HCT116 (cell line): ENCODE results near the gene ARHGAP27. TPM values are rescaled to one million over a fixed set of nuclear protein-coding genes. Genes with fewer than 3 reads are reported as not detected.

Experiments used
- ATAC-seq: fragments of 200-7000 bp; cut with Tn5 transposase; 2 replicates; pipeline ENCODE4 v1.9.1; 2020; ENCODE audit warnings: mild to moderate bottlenecking, moderate library complexity
- BruUV-seq: library from RNA; stranded (reverse); fragments of 400-500 nt; replicated peaks from 2 replicates; lab custom pipeline; 2021; lab: Mats Ljungman, UMichigan
- CTCF ChIA-PET: fragments of 300-600 bp; sonication (Branson Sonifier 250); formaldehyde crosslinking; loops from one replicate; lab custom pipeline; 2021; ENCODE audit warnings: antibody characterized with exemption; lab: Charles Lee
- POLR2A ChIA-PET: fragments of 300-600, 350-600 bp; sonication (Branson Sonifier 250); formaldehyde crosslinking; loops from one replicate; lab custom pipeline; 2021; ENCODE audit warnings: antibody characterized with exemption; lab: Charles Lee
- RAD21 ChIA-PET, 2 experiments: fragments of 300-600 bp; sonication (Branson Sonifier 250); formaldehyde crosslinking; loops; one replicate each; lab custom pipeline; 2023; ENCODE audit warnings: low total read pairs in 2 of 2; ENCODE audit not compliant: uncharacterized antibody in 2 of 2, unreplicated experiment in 2 of 2, low non-redundant PET in 1 of 2; lab: Charles Lee
- DNase-seq: peaks from one replicate; pipeline ENCODE4 v3.0.0-alpha.2; 2010; ENCODE audit warnings: low read depth, low spot score
- H2AFZ ChIP-seq: fragments of 200-600 bp; shearing (Covaris generic), sonication (generic); 2 replicates; pipeline ENCODE4 v1.6.1; 2017; ENCODE audit warnings: low read depth, mixed run types, mixed read lengths, antibody characterized with exemption, low read length; ENCODE audit not compliant: poor library complexity, severe bottlenecking
- H3K27ac ChIP-seq: 2 replicates; pipeline ENCODE4 v1.5.1; 2012; ENCODE audit warnings: low read depth, low read length
- H3K27me3 ChIP-seq: fragments of 200-600 bp; sonication (generic); 2 replicates; pipeline ENCODE4 v1.6.1; 2016; ENCODE audit warnings: mixed run types, low read length, mixed read lengths; ENCODE audit not compliant: insufficient read depth
- H3K36me3 ChIP-seq, 2 experiments: fragments of 200-500 bp in 1 of 2; fragments of 200-600 bp in 1 of 2; sonication (Bioruptor generic) in 1 of 2; sonication (generic) in 1 of 2; 2 replicates each; pipeline versions ENCODE4 v1.5.1 to v1.6.1; 2014 to 2016; ENCODE audit warnings: low read length in 2 of 2, inconsistent platforms in 1 of 2, mixed read lengths in 1 of 2, mixed run types in 1 of 2; ENCODE audit not compliant: insufficient read depth in 2 of 2, control insufficient read depth in 1 of 2
- H3K4me1 ChIP-seq, 2 experiments: fragments of 200-600 bp in 1 of 2; sonication (generic) in 1 of 2; 2 replicates each; pipeline versions ENCODE4 v1.5.1 to v1.6.1; 2012 to 2017; ENCODE audit warnings: low read length in 2 of 2, inconsistent platforms in 1 of 2, mild to moderate bottlenecking in 1 of 2, mixed read lengths in 1 of 2, mixed run types in 1 of 2, moderate library complexity in 1 of 2; ENCODE audit not compliant: insufficient read depth in 2 of 2, control insufficient read depth in 1 of 2
- H3K4me2 ChIP-seq: fragments of 200-600 bp; sonication (generic); 2 replicates; pipeline ENCODE4 v1.6.1; 2017; ENCODE audit warnings: mixed run types, low read length, mixed read lengths
- H3K4me3 ChIP-seq, 2 experiments: fragments of 200-600 bp in 1 of 2; sonication (generic) in 1 of 2; replicated peaks in 1 of 2; 2 replicates each; pipeline ENCODE4 v1.5.1; 2011 to 2016; ENCODE audit warnings: low read length in 2 of 2, control low read depth in 1 of 2, low read depth in 1 of 2, mild to moderate bottlenecking in 1 of 2, mixed read lengths in 1 of 2, mixed run types in 1 of 2
- H3K79me2 ChIP-seq: fragments of 200-600 bp; sonication (generic); 2 replicates; pipeline ENCODE4 v1.6.1; 2017; ENCODE audit warnings: mild to moderate bottlenecking, mixed run types, low read length, moderate library complexity, mixed read lengths; ENCODE audit not compliant: insufficient read depth
- H3K9ac ChIP-seq: fragments of 200-600 bp; sonication (generic); 2 replicates; pipeline ENCODE4 v1.6.1; 2016; ENCODE audit warnings: low read length, mixed read lengths
- H3K9me2 ChIP-seq: fragments of 200-600 bp; sonication (generic), shearing (Covaris generic); 2 replicates; pipeline ENCODE4 v1.6.1; 2017; ENCODE audit warnings: mixed run types, mild to moderate bottlenecking, moderate library complexity; ENCODE audit not compliant: insufficient read depth
- H3K9me3 ChIP-seq, 2 experiments: fragments of 200-500 bp in 1 of 2; fragments of 200-600 bp in 1 of 2; sonication (Bioruptor generic) in 1 of 2; sonication (generic) in 1 of 2; 2 replicates each; pipeline ENCODE4 v1.6.1; 2014 to 2017; ENCODE audit warnings: low read length in 2 of 2, mixed read lengths in 2 of 2, inconsistent platforms in 1 of 2, low read depth in 1 of 2, mild to moderate bottlenecking in 1 of 2, mixed run types in 1 of 2, moderate library complexity in 1 of 2; ENCODE audit not compliant: control insufficient read depth in 1 of 2, insufficient read depth in 1 of 2
- H4K20me1 ChIP-seq: fragments of 200-600 bp; sonication (generic), shearing (Covaris generic); 2 replicates; pipeline ENCODE4 v1.6.1; 2017; ENCODE audit warnings: mixed run types, mild to moderate bottlenecking, moderate library complexity; ENCODE audit not compliant: insufficient read depth
- CEBPB ChIP-seq: IDR thresholded peaks from 2 replicates; pipeline ENCODE4 v1.6.1; 2012; ENCODE audit warnings: low read depth
- EGR1 ChIP-seq: IDR thresholded peaks from 2 replicates; pipeline ENCODE4 v1.6.1; 2012; ENCODE audit warnings: low read depth
- ELF1 ChIP-seq: IDR thresholded peaks from 2 replicates; pipeline ENCODE4 v1.6.1; 2012; ENCODE audit warnings: low read depth, borderline replicate concordance
- EZH2 ChIP-seq: fragments of 200-600 bp; sonication (generic); IDR thresholded peaks from 2 replicates; pipeline ENCODE4 v1.6.1; 2017; ENCODE audit warnings: antibody characterized with exemption, mixed run types
- EZH2phosphoT487 ChIP-seq: fragments of 200-600 bp; IDR thresholded peaks from 2 replicates; pipeline ENCODE4 v1.6.1; 2018; ENCODE audit warnings: antibody characterized with exemption, borderline replicate concordance
- FOSL1 ChIP-seq: IDR thresholded peaks from 2 replicates; pipeline ENCODE4 v1.6.1; 2012; ENCODE audit warnings: low read depth
- JUND ChIP-seq: IDR thresholded peaks from 2 replicates; pipeline ENCODE4 v1.6.1; 2012
- MAX ChIP-seq: IDR thresholded peaks from 2 replicates; pipeline ENCODE4 v1.6.1; 2012
- REST ChIP-seq: IDR thresholded peaks from 2 replicates; pipeline ENCODE4 v1.6.1; 2012; ENCODE audit warnings: low read depth
- SIN3A ChIP-seq: IDR thresholded peaks from 2 replicates; pipeline ENCODE4 v1.6.1; 2012; ENCODE audit warnings: low read depth
- SP1 ChIP-seq: IDR thresholded peaks from 2 replicates; pipeline ENCODE4 v1.6.1; 2012; ENCODE audit warnings: low read depth
- SRF ChIP-seq: IDR thresholded peaks from 2 replicates; pipeline ENCODE4 v1.6.1; 2012; ENCODE audit warnings: low read depth
- TCF7L2 ChIP-seq: IDR thresholded peaks from 2 replicates; pipeline ENCODE4 v1.7.0; 2011; ENCODE audit warnings: borderline replicate concordance, inconsistent platforms; ENCODE audit not compliant: insufficient read depth, insufficient read length; ENCODE audit errors: extremely low read depth
- ZBTB33 ChIP-seq: IDR thresholded peaks from 2 replicates; pipeline ENCODE4 v1.6.1; 2011; ENCODE audit warnings: mild to moderate bottlenecking, low read length, moderate library complexity; ENCODE audit not compliant: insufficient replicate concordance; ENCODE audit errors: extremely low read depth
- ZFX ChIP-seq: fragments of 450-650 bp; IDR thresholded peaks from 2 replicates; pipeline ENCODE4 v1.6.1; 2017
- ZNF274 ChIP-seq: fragments of 200-500 bp; sonication (Bioruptor generic); IDR thresholded peaks from 2 replicates; pipeline ENCODE4 v1.6.1; 2014; ENCODE audit warnings: mild to moderate bottlenecking, low read depth, low read length, inconsistent platforms
- intact Hi-C: fragments of 100-400 bp; cut with micrococcal nuclease; formaldehyde crosslinking; loops from 2 replicates; pipeline ENCODE4 v1.10.0; 2022
- total RNA-seq: library from RNA; stranded (reverse); gene quantifications from one replicate; pipeline ENCODE4 v1.2.1, GENCODE V29; 2021; ENCODE audit not compliant: unreplicated experiment

ARHGAP27 gene
- total RNA-seq, 1 experiment from 2014 or later: 46.7 TPM

- H3K9ac ChIP-seq: peak overlapping the region; percentile 90
- no peak for ATAC-seq
- no peaks in the 10 kb centered on the region for H3K9me2 ChIP-seq
- H3K9me3 ChIP-seq: no peaks in the 10 kb centered on the region
- H3K36me3 ChIP-seq: peaks cover 3% of the 10 kb centered on the region in 2 experiments; a peak in 2 of 4 replicates
- H3K4me1 ChIP-seq: peaks cover 9 to 40% of the 10 kb centered on the region in 2 experiments; a peak in 3 of 4 replicates
- ChIA-PET POLR2A (no interaction called here), CTCF (interaction anchor here (2.3 to 4.4 kb wide), 2 partner anchors 29 to 216 kb away, joined by 9 to 58 read pairs; no protein-coding TSS in a partner anchor), RAD21 (no interaction called here)
- no peaks in the 10 kb centered on the region for H3K27me3 ChIP-seq
- no peak overlapping the region for H2AFZ ChIP-seq
- TSS peak; percentile 31 for BruUV-seq
- H3K79me2 ChIP-seq: peaks cover 51% of the 10 kb centered on the region
- peak overlapping the region; percentile 64 to 77 for H3K4me3 ChIP-seq
- no peaks in the 10 kb centered on the region for H4K20me1 ChIP-seq
- intact Hi-C loops: loop anchor here (2.0 kb wide), 1 partner anchor 205 kb away; no protein-coding TSS in a partner anchor
- TF ChIP-seq SRF (no peak), ELF1 (no peak), EGR1 (no peak), EZH2phosphoT487 (no peak), SP1 (no peak), REST (no peak), FOSL1 (no peak), TCF7L2 (no peak), ZNF274 (no peak), JUND (no peak), SIN3A (no peak), EZH2 (no peak), MAX (no peak), ZFX (no peak), CEBPB (no peak), ZBTB33 (no peak)
- peak overlapping the region; percentile 34; the same call in 1 of the 2 replicates for H3K27ac ChIP-seq
- H3K4me2 ChIP-seq: peak overlapping the region; percentile 95
- DNase-seq: no peak
Observed at GRCh38 chr17:45423975-45424335, 8.7 kb downstream of the ARHGAP27 start.
